ENCODE results near the gene SDS. TPM values are rescaled to one million over a fixed set of nuclear protein-coding genes. Genes with fewer than 3 reads are reported as not detected.

SDS gene
- total and polyA plus RNA-seq, 2 donors (not counting 1 experiment from before 2014, with no cell fraction given) = 0.09 TPM; not detected in 1

DNA sequence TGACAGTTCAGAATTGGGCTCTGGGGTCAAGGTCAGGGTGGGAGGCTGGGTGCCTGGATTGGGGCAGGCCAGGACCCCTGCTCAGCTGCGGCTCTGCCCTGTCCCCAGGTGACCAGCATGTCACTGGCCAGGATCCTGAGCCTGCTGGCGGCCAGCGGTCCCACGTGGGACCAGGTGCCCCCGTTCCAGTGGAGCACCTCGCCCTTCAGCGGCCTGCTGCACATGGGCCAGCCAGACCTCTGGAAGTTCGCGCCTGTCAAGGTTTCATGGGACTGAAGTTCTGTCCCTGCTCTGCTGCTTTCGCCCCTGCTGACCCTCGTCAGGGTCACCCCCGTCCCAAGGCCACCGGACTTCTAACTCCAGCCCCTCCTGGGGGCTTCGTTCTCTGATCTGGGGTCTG, 15.3 kb downstream of the SDS start:
- Histone ChIP-seq H3K4me2 (replicated peaks; ENCODE audit: low read depth, low read length, poor library complexity, severe bottlenecking) (no peak overlapping the region), H3K9ac (ENCODE audit: low read length) (no peak overlapping the region), H3K27me3 (replicated peaks in 1 of 4; ENCODE audit: control extremely low read depth in 1 of 4, control insufficient read depth in 3 of 4, insufficient read depth in 4 of 4, low read length in 3 of 4) (no peaks in the 10 kb centered on the region), H3K4me3 (ENCODE audit: control extremely low read depth in 1 of 5, extremely low read depth in 1 of 5, insufficient read depth in 1 of 5, low read depth in 2 of 5, low read length in 4 of 5) (no peak overlapping the region), H3K79me2 (ENCODE audit: control insufficient read depth, insufficient read depth, low read length) (no peaks in the 10 kb centered on the region), H3K4me1 (ENCODE audit: control insufficient read depth in 2 of 2, insufficient read depth in 2 of 2, low read length in 2 of 2) (no peaks in the 10 kb centered on the region), H2AFZ (ENCODE audit: insufficient read depth, low read depth, low read length, poor library complexity, severe bottlenecking) (no peak overlapping the region), H3K36me3 (replicated peaks in 1 of 2; ENCODE audit: control extremely low read depth in 1 of 2, control insufficient read depth in 1 of 2, extremely low read depth in 1 of 2, insufficient read depth in 2 of 2, low read length in 1 of 2) (peaks cover 0 to 9% of the 10 kb centered on the region in 2 experiments), H4K20me1 (ENCODE audit: control insufficient read depth, insufficient read depth, low read length, poor library complexity, severe bottlenecking) (no peaks in the 10 kb centered on the region), H3K27ac (ENCODE audit: low read length in 2 of 2) (no peak overlapping the region), H3K9me3 (ENCODE audit: control extremely low read depth in 1 of 3, control insufficient read depth in 2 of 3, insufficient read depth in 1 of 3, low read length in 2 of 3) (peaks cover 0 to 5% (median 0%) of the 10 kb centered on the region in 3 donors)
- ChIA-PET POLR2A (no interaction called here), CTCF (no interaction called here)
- H3K9me3 Mint-ChIP-seq (ENCODE audit: insufficient read depth) = no peaks in the 10 kb centered on the region
- H3K27ac Mint-ChIP-seq = no peak overlapping the region
- no peaks in the 10 kb centered on the region for H3K27me3 Mint-ChIP-seq
- no peaks in the 10 kb centered on the region for H3K4me1 Mint-ChIP-seq
- TF ChIP-seq, protein P1, sequence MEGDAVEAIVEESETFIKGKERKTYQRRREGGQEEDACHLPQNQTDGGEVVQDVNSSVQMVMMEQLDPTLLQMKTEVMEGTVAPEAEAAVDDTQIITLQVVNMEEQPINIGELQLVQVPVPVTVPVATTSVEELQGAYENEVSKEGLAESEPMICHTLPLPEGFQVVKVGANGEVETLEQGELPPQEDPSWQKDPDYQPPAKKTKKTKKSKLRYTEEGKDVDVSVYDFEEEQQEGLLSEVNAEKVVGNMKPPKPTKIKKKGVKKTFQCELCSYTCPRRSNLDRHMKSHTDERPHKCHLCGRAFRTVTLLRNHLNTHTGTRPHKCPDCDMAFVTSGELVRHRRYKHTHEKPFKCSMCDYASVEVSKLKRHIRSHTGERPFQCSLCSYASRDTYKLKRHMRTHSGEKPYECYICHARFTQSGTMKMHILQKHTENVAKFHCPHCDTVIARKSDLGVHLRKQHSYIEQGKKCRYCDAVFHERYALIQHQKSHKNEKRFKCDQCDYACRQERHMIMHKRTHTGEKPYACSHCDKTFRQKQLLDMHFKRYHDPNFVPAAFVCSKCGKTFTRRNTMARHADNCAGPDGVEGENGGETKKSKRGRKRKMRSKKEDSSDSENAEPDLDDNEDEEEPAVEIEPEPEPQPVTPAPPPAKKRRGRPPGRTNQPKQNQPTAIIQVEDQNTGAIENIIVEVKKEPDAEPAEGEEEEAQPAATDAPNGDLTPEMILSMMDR (IDR thresholded peaks at IDR 0.05) = no peak
- TF ChIP-seq EZH2 (IDR thresholded peaks at IDR 0.05; ENCODE audit: borderline replicate concordance, insufficient read depth, low read depth, low read length, poor library complexity, severe bottlenecking) = no peak
- no peak for DNase-seq
- 98% methylated on average over 14 of the region's 14 CpGs for WGBS (ENCODE audit: insufficient coverage)
- no peak for ATAC-seq (ENCODE audit: low read depth)
- intact Hi-C loops (cut with micrococcal nuclease) = no loop called here
- no peak overlapping the region for H3K4me3 Mint-ChIP-seq

DNA sequence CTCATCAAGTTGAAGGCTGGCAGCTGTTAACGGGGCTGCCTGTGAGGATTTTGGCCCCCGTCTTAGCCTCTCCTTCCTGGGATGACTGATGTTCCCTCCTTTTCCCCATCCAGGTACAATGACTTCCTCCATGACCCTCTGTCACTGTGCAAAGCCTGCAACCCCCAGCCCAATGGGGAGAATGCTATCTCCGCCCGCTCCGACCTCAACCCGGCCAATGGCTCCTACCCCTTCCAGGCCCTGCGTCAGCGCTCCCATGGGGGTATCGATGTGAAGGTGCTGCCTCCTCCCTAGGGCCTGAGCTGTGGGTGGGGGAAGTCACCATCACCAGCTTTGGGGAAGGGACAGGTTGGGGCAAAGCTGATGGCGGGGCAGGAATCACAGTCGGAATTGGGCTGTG, 16.1 kb downstream of the SDS start:
- no peak overlapping the region for H2AFZ ChIP-seq (ENCODE audit: insufficient read depth, low read depth, low read length, poor library complexity, severe bottlenecking)
- Mint-ChIP-seq H3K27ac (no peak overlapping the region), H3K27me3 (no peaks in the 10 kb centered on the region), H3K4me3 (no peak overlapping the region), H3K9me3 (ENCODE audit: insufficient read depth) (no peaks in the 10 kb centered on the region), H3K4me1 (no peaks in the 10 kb centered on the region)
- H3K4me3 ChIP-seq (ENCODE audit: control extremely low read depth in 1 of 5, extremely low read depth in 1 of 5, insufficient read depth in 1 of 5, low read depth in 2 of 5, low read length in 4 of 5) = no peak overlapping the region
- no peaks in the 10 kb centered on the region for H3K79me2 ChIP-seq (ENCODE audit: control insufficient read depth, insufficient read depth, low read length)
- peaks cover 0 to 9% of the 10 kb centered on the region in 2 experiments for H3K36me3 ChIP-seq (replicated peaks in 1 of 2; ENCODE audit: control extremely low read depth in 1 of 2, control insufficient read depth in 1 of 2, extremely low read depth in 1 of 2, insufficient read depth in 2 of 2, low read length in 1 of 2)
- H3K27ac ChIP-seq (ENCODE audit: low read length in 2 of 2) = no peak overlapping the region
- H4K20me1 ChIP-seq (ENCODE audit: control insufficient read depth, insufficient read depth, low read length, poor library complexity, severe bottlenecking) = no peaks in the 10 kb centered on the region
- no peak overlapping the region for H3K4me2 ChIP-seq (replicated peaks; ENCODE audit: low read depth, low read length, poor library complexity, severe bottlenecking)
- H3K4me1 ChIP-seq (ENCODE audit: control insufficient read depth in 2 of 2, insufficient read depth in 2 of 2, low read length in 2 of 2) = no peaks in the 10 kb centered on the region
- DNase-seq (no peak), ATAC-seq (ENCODE audit: low read depth) (no peak)
- H3K9ac ChIP-seq (ENCODE audit: low read length) = no peak overlapping the region
- 96% methylated on average over 8 of the region's 11 CpGs for WGBS (ENCODE audit: insufficient coverage)
- TF ChIP-seq, protein P1 (IDR thresholded peaks at IDR 0.05) = no peak
- TF ChIP-seq EZH2 (IDR thresholded peaks at IDR 0.05; ENCODE audit: borderline replicate concordance, insufficient read depth, low read depth, low read length, poor library complexity, severe bottlenecking) = no peak
- ChIA-PET CTCF (no interaction called here), POLR2A (no interaction called here)
- intact Hi-C loops (cut with micrococcal nuclease) = no loop called here
- no peaks in the 10 kb centered on the region for H3K27me3 ChIP-seq (replicated peaks in 1 of 4; ENCODE audit: control extremely low read depth in 1 of 4, control insufficient read depth in 3 of 4, insufficient read depth in 4 of 4, low read length in 3 of 4)
- no peaks in the 10 kb centered on the region for H3K9me3 ChIP-seq (ENCODE audit: control extremely low read depth in 1 of 3, control insufficient read depth in 2 of 3, insufficient read depth in 1 of 3, low read length in 2 of 3)

Measured in B cell (primary cell).